SU-DHL-6 (cell line): ENCODE measurements around the gene PRKCA.

ENCODE experiments used
- H2AFZ ChIP-seq: fragments of 200-600 bp; sonication (generic); 2 replicates; pipeline ENCODE4 v1.6.1; 2014; ENCODE audit warnings: low read depth, mild to moderate bottlenecking, moderate library complexity, mixed read lengths, antibody characterized with exemption, low read length; ENCODE audit not compliant: severe bottlenecking
- H3F3A ChIP-seq: fragments of 200-600 bp; shearing (Covaris generic); 2 replicates; pipeline ENCODE4 v1.6.0; 2016; ENCODE audit warnings: antibody characterized with exemption, mild to moderate bottlenecking; ENCODE audit not compliant: insufficient read depth
- H3K27ac ChIP-seq: fragments of 200-600 bp; sonication (generic); 2 replicates; pipeline ENCODE4 v1.5.1; 2016; ENCODE audit warnings: low read depth, mild to moderate bottlenecking, low read length, moderate library complexity, mixed read lengths
- H3K27me3 ChIP-seq: fragments of 200-600 bp; sonication (generic), shearing (Covaris generic); 2 replicates; pipeline ENCODE4 v1.6.0; 2014; ENCODE audit warnings: mild to moderate bottlenecking, low read length
- H3K36me3 ChIP-seq: fragments of 200-600 bp; sonication (generic); 2 replicates; pipeline ENCODE4 v1.6.1; 2014; ENCODE audit warnings: mild to moderate bottlenecking, low read length, mixed read lengths
- H3K4me2 ChIP-seq: fragments of 300-600, 200-600 bp; shearing (Covaris generic), sonication (generic); 2 replicates; pipeline ENCODE4 v1.6.0; 2014; ENCODE audit warnings: low read length, low read depth, mild to moderate bottlenecking; ENCODE audit not compliant: poor library complexity, severe bottlenecking
- H3K4me3 ChIP-seq: fragments of 200-600 bp; sonication (generic); 2 replicates; pipeline ENCODE4 v1.5.1; 2014; ENCODE audit warnings: antibody characterized with exemption, low read length, mild to moderate bottlenecking, mixed read lengths; ENCODE audit not compliant: insufficient read depth, poor library complexity, severe bottlenecking
- H3K79me2 ChIP-seq: fragments of 200-600 bp; sonication (generic); 2 replicates; pipeline ENCODE4 v1.6.1; 2014; ENCODE audit warnings: mild to moderate bottlenecking, low read length, moderate library complexity; ENCODE audit not compliant: insufficient read depth
- H3K9ac ChIP-seq: fragments of 200-600 bp; sonication (generic); 2 replicates; pipeline ENCODE4 v1.7.0; 2014; ENCODE audit warnings: mild to moderate bottlenecking, low read length
- H3K9me2 ChIP-seq: fragments of 200-600 bp; sonication (generic); replicated peaks from 2 replicates; pipeline ENCODE4 v1.6.1; 2014; ENCODE audit warnings: low read length; ENCODE audit not compliant: insufficient read depth
- H3K9me3 ChIP-seq: fragments of 200-600 bp; sonication (generic); 2 replicates; pipeline ENCODE4 v1.6.1; 2014; ENCODE audit warnings: low read length, mixed read lengths; ENCODE audit not compliant: insufficient read depth
- H4K20me1 ChIP-seq: fragments of 200-600 bp; sonication (generic); 2 replicates; pipeline ENCODE4 v1.6.1; 2014; ENCODE audit warnings: low read depth, mild to moderate bottlenecking, antibody characterized with exemption, low read length, moderate library complexity, mixed read lengths
- CTCF ChIP-seq: fragments of 200-600 bp; sonication (generic); IDR thresholded peaks from one replicate; pipeline ENCODE4 v1.5.1; 2017; ENCODE audit warnings: antibody characterized with exemption, mild to moderate bottlenecking, low read length, moderate library complexity; ENCODE audit not compliant: insufficient read depth, poor library complexity, severe bottlenecking
- EZH2phosphoT487 ChIP-seq: fragments of 200-600 bp; sonication (generic), shearing (Covaris generic); conservative IDR thresholded peaks from 2 replicates; pipeline ENCODE4 v1.6.1; 2018; ENCODE audit warnings: mild to moderate bottlenecking, antibody characterized with exemption, low read length, moderate library complexity, mixed read lengths

The PRKCA gene

GRCh38 chr17:66716236-66717026 is 414.0 kb downstream of the PRKCA start:
- Histone ChIP-seq H3K4me3 (no peak overlapping the region), H3K36me3 (no peaks in the 10 kb centered on the region), H3K9me2 (no peaks in the 10 kb centered on the region), H3K27ac (no peak overlapping the region), H3K9me3 (no peaks in the 10 kb centered on the region), H3K27me3 (no peaks in the 10 kb centered on the region), H2AFZ (no peak overlapping the region), H3F3A (no peaks in the 10 kb centered on the region), H3K79me2 (no peaks in the 10 kb centered on the region), H3K9ac (no peak overlapping the region), H3K4me2 (no peak overlapping the region), H4K20me1 (no peaks in the 10 kb centered on the region)
- no peak for TF ChIP-seq CTCF

GRCh38 chr17:66717641-66718058 is 415.2 kb downstream of the PRKCA start:
- TF ChIP-seq EZH2phosphoT487, result no peak
- no peak for TF ChIP-seq CTCF
- Histone ChIP-seq H3K9me3 (no peaks in the 10 kb centered on the region), H3K36me3 (no peaks in the 10 kb centered on the region), H4K20me1 (no peaks in the 10 kb centered on the region), H3K79me2 (no peaks in the 10 kb centered on the region), H3K9ac (no peak overlapping the region), H3K9me2 (no peaks in the 10 kb centered on the region), H2AFZ (no peak overlapping the region), H3F3A (no peaks in the 10 kb centered on the region), H3K4me3 (no peak overlapping the region), H3K27ac (no peak overlapping the region), H3K4me2 (no peak overlapping the region), H3K27me3 (no peaks in the 10 kb centered on the region)

GRCh38 chr17:66720027-66720426 is 417.6 kb downstream of the PRKCA start:
- no peaks in the 10 kb centered on the region for H3F3A ChIP-seq
- no peaks in the 10 kb centered on the region for H3K9me2 ChIP-seq
- no peaks in the 10 kb centered on the region for H3K79me2 ChIP-seq
- no peak overlapping the region for H3K9ac ChIP-seq
- H4K20me1 ChIP-seq, result no peaks in the 10 kb centered on the region
- H3K27me3 ChIP-seq, result no peaks in the 10 kb centered on the region
- no peaks in the 10 kb centered on the region for H3K9me3 ChIP-seq
- H2AFZ ChIP-seq, result no peak overlapping the region
- no peak overlapping the region for H3K27ac ChIP-seq
- no peak overlapping the region for H3K4me3 ChIP-seq
- no peak overlapping the region for H3K4me2 ChIP-seq
- TF ChIP-seq CTCF (no peak), EZH2phosphoT487 (no peak)
- no peaks in the 10 kb centered on the region for H3K36me3 ChIP-seq
